ENCODE data around the gene TPBGL. TPM values are rescaled to one million over a fixed set of nuclear protein-coding genes. Genes with fewer than 3 reads are reported as not detected.
A peak's percentile ranks its signal among the peaks of the same experiment; 100 is the strongest.

TPBGL gene
- total RNA-seq, 1 donor from 2014 or later, result not detected

DNA sequence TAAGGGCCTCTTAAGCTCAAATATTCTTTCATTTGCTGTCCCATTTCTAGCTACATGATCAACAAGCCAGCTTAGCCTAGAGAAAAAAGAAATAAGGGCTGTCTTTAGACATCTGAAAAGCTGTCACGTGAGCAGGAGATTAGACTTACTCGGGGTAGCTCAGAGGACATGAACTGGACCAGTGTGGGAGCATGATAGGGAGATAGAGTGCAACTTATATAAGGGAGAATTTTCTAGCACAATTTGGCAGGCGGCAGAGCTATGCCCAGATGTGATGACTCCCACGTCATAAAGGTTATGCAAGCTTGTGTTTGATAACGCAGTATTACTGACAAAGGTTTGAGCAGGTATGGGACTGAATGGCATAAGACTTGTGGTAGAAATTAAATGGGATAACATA is 28.2 kb upstream of the TPBGL start:
- no peak for DNase-seq

DNA sequence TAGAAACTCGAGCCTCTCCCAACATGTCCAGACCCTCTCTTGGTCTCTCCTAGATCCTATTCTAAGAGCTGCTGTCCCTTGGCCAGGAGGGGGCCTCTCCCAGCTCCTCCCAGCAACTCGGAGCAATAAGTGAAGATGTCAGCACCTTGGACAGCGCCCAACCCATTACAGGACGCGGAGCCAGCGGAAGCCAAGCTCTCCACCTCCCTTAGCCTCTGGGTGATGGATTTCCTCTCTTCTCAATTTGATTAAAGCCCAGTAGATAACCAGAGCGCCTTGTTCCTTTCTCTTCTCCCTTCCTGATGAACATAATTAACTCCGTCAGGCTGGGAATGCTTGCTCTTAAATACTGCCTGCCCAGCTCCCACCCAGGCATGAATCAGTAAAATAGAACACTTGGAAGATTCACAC is 26.2 kb upstream of the TPBGL start:
- peak; percentile 11 for DNase-seq

DNA sequence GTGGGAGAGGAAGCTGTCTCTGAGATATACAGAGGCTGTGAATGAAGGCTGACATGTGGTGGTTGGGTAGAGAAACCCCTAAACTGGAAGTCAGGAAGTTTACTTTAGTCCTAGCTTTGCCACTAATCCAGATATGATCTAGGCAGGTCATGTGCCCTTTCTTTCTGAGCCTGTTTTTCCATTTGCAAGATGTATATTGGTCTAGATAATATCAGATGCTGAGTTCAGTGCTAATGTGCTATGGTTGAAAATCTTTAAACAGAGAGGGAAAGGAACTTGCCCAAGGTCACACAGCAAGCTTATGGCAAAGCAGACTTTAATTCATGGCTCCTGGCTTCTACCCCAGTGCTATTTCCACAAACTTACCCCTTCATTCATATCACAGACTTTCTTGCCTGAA is 25.7 kb upstream of the TPBGL start:
- DNase-seq, result no peak

GRCh38 chr11:75219869-75220268 is 20.7 kb upstream of the TPBGL start:
- no peak for DNase-seq

DNA sequence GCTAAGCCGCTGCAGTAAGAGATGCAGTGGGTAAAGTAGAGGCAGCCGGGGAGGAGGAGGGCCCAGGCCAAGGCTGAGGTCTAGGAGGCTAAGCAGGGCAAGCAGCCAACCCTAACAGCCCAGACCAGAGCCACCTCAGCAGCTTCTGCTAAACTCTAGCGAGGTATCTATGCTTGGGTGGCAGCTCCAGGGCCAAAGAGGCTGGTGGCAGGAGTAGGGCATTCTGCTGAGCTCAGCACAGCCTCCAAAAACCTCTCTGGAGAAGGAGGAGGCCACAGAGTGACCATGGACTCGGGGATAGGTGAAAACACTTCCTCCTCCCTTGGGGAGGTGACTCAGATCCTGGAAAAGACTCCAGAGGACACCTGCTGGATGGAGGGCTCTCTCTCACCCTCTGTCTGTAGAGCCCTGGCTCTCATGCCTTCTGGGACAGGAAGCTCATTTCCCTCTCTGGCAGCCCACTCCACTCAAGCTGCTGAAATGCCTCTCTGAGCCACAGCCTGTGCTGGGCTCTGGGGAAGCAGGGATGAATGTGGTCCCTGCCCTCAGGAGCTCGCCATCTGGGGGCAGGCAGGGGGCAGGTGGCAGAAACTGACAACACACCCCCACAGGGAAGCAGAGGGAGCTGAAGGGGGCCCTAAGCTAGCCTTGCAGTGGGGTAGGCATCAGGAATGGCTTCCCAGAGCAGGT is 16.5 kb upstream of the TPBGL start:
- DNase-seq, result no peak

GRCh38 chr11:75225794-75226193 is 14.8 kb upstream of the TPBGL start:
- no peak for DNase-seq

DNA sequence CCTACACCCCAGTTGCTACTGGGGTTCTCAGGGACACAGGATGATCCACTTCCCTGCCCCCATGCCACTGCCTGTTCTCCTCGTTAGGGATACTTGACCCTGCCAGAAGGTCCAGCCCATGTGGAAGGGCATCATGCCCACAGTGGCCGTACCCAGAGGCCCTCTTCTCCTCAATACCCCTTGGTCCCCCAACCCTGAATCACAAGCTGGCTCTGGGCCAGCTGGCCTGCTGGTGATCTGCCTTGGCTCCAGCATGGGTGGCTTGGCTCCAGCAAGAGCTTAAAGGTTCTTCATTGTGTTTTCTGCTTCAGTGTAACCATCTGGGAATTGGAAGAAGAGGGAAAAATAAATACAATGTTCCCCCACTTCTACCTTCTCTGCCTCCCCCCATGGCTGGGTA is 11.1 kb upstream of the TPBGL start:
- no peak for DNase-seq

DNA sequence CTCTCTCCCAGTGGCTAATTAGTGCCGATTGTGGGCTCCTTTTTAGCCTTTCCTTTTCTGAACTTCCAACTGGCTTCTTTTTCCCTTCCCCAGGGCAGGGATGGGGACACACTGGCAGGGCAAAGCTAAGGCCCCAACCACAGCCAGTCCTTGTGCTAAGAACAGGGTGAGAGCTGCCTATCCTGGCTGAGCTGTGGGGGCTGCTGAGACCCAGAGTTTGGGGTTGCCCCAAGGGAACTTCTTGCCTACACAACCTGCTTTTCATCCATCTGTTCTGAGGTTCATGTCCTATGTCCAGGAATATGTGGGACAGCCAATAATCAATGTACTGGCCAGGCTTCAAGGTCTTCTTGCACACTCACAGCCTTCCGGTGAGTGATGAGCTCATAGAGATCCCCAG is 10.0 kb upstream of the TPBGL start:
- DNase-seq, result no peak

- no peak for DNase-seq
Measured at GRCh38 chr11:75233754-75234172, 6.8 kb upstream of the TPBGL start.

- DNase-seq, result no peak
Measured at GRCh38 chr11:75236062-75236461, 4.5 kb upstream of the TPBGL start.

- no peak for DNase-seq
Measured at GRCh38 chr11:75237050-75237449, 3.5 kb upstream of the TPBGL start.

GRCh38 chr11:75238595-75239440 is 1.8 kb upstream of the TPBGL start:
- no peak for DNase-seq

DNA sequence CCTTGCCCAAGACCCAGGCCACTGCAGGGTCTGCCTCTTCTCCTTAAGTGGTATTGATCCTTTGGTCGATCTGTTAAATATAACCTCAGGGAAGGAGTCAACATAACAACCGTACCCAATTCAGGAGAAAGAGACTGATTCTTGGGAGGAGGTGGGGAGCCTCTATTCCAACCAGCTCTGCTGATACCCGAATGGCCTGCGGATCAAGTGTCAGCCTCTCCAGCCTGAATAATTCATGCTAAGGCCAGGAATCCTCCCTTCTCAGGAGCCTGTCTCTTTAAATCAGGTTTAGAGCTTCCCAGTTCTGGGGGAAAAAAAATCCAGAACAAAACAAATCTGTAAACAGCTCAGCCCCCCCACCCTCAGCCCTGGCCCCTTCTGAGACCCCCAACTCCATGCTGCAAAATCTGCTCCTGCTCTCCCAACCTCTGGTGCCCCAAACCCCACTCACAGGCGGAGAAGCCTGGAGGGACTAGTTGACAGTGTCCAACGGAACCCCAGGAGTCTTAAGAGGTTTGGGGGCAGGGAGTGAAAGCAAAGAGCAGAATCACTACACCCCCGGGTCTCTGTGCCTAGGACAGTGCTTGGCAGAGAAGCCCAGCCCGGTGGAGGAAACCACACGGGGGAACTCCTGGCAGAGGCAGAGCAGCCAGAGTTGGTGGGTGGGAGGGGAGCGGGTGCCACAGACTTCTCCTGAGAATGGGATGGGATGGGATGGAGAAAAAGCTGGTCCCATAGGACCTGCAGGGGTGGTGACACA is 863 bp upstream of the TPBGL start:
- DNase-seq, result no peak

GRCh38 chr11:75241036-75241905 is 697 bp downstream of the TPBGL start:
- DNase-seq, result peak; percentile 79

DNA sequence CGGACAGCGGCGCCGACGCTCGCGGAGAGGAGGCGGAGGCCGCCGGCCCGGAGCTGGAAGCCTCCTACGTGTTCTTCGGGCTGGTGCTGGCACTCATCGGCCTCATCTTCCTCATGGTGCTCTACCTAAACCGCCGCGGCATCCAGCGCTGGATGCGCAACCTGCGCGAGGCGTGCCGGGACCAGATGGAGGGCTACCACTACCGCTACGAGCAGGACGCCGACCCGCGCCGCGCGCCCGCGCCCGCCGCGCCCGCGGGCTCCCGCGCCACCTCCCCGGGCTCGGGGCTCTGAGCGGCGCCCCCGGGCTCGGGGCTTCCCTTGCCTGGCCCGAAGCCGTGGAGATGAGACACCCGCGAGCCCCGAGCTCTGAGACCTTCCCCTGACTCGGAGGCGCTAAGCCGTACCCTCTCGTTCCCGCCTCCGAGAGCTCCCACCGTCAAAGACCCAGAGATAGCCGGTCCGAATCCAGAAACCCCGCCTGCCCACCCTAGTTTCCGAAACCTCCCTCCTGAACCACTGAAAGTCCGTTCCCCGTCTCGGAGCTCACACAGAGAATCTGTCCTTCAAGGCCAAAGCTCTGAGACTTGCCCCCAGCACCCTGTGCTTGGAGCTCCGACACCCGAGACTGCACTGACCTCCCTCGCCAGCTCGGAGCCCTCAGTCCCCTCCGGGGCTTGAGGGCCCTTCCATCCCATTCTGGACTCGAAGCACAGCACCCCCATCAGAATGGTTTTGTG is 1.5 kb downstream of the TPBGL start:
- DNase-seq, result no peak

DNA sequence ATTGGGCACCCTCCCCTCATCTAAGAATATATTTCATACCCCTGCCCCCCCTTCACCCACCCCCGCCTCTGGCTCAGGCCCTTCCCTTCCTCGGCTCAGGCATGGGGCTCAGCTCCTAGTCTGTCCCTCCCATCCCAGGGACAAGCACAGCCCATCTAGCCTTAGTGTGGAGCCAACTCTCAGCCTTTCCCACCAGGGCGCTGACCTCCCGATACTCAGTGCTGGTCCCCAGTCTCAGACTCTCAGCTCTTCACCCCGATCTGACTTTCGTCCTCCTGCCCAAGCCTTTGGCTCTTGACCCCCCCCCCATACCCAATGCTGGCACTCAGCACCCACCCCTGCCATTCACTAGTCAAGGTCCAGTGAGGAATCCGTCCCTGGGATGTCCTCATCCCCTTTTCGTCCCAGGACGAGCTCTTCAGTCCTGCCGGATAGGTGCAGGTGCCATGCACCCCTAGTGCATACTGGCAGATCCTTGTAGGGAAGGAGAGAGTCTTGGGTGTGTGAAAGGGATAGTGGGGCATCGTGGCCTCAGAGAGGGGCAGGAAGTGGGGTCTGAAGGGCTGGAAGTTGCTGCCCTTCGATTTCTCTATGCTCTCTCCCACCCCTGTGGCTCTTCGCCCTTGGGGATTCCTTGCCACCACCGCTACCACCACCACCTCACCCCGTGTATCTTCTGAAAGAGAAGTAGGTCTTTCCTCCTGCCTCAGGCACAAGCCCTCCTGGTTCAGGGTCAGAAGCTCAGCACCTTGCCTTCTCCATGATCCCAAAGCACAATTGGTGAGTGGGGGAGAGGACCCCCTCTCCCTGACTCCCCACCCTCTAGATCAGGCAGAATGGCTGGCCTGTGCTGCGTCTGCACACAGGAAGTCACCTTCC is 2.4 kb downstream of the TPBGL start:
- no peak for DNase-seq

DNA sequence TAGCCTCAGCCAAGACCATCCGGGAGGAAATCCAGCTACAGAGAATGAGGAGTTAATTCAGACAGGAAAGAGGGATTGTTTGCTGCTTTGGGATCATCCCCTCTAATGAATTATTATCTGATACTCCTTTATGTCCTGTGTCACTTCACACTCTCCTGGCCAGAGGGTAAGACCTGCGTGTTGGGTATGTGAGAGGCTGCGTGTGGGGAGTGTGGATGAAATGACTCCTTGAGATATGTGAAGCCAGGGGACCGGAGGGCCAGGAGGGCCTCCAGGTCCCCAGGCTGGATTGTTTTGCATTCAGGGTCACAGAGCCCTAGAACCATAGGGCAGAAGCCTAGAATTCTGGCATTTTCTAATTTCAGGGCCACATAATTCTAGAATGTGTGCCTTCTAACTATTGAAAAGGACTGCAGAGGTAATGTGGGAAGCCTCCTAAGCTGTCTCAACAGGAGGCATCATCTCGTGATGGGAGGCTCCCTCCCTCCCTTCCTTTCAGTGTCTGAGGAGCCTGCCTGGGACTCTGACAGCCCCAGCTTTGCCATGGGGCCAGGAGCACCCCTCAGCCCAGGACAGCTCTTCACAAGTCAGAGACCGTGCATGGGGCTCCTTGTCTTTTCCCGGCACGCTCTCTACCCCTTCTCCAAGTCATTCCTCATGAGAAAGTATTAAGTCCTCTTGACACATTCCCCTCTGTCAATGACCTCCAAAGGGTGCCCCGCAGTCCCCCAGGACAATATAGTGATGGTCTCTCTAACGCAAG is 3.7 kb downstream of the TPBGL start:
- no peak for DNase-seq

DNA sequence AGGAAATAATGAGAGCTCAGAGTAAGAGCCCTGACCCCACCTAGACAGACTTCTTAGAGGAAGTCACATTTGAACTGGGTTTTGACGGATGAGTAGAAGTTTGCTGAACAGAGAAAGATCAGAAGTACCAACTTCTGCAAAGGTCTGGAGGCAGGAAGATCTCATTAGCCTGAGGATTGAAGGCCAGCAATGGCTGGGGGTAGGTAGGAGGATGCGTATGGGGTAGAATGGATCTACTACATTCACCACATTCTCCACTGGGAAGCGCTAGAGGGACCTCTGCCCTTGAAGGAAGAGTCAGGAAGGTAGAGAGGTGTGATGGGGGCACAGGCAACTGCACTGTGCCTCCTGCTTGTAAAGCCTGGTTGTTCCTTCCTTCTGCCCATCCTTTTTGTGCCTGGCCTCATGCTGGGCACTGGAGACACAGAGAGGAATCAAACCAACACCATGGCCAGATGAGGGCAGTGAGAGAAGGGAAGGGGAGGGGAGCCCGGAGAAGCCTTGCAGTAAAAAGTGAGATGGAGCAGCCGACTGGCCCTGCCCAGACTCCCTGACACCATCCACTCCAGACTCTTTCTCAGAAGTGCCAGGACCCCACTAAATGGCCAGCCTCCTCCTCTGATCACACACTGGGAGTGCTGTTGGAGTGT is 4.9 kb downstream of the TPBGL start:
- DNase-seq, result no peak
